Stimulated activated CD8-positive, alpha-beta memory T cell treated with anti-CD3 and anti-CD28 coated beads, Interleukin-4, amount 100 ng/mL, for 24 hours (primary cell): ENCODE data around the gene PRMT3.
A peak's percentile ranks its signal among the peaks of the same experiment; 100 is the strongest.
"Not testable (repeated sequence)": the region's sequence is repeated elsewhere in the genome, so short reads cannot be mapped to it uniquely, and the experiment has no call there.

Experiments
- DNase-seq: peaks from one replicate; pipeline ENCODE4 v3.0.0-alpha.2; 2020; ENCODE audit warnings: low read depth

Gene PRMT3

DNA sequence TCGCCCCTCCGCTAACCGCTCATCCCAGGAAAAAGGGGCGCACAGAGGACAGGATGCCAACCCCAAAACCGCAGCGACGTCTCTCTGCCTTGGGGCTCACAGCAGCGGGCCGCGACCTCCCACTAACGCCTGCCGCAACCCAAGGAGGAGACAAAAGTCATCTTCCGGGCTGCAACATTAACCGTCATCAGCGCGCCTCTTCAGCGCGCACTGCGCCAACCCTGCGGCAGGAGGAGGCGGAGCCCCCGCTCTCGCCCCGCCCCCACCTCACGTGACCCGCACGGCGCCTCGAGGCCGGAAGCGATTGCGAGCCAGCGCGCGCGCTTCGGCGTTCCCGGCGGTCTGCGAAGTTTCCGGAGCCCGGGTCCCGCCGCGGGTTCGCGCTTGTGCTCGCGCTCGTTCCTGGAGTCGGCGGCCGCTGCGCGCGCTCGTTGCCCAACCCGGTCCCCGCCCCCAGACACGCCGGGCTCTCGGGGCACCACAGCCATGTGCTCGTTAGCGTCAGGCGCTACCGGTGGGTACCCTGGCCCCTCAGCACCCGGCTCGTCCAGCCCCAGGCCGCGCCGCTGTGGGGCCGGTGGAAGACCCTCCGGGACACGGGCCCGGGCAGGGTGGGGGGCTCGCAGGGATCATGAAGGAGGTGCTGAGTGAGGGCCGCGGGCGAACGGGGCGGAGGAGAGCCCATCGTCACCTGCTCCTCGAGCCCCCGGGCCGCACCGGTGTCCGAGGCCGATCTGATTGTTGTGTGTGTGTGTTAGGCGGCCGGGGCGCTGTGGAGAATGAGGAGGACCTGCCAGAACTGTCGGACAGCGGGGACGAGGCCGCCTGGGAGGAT is at the start of gene PRMT3:
PRMT3 (plus strand) TSS at position 456 of the 835 bp plus-strand sequence; CDS start at position 487, 31 bp downstream.
- DNase-seq, result peak; percentile 96

DNA sequence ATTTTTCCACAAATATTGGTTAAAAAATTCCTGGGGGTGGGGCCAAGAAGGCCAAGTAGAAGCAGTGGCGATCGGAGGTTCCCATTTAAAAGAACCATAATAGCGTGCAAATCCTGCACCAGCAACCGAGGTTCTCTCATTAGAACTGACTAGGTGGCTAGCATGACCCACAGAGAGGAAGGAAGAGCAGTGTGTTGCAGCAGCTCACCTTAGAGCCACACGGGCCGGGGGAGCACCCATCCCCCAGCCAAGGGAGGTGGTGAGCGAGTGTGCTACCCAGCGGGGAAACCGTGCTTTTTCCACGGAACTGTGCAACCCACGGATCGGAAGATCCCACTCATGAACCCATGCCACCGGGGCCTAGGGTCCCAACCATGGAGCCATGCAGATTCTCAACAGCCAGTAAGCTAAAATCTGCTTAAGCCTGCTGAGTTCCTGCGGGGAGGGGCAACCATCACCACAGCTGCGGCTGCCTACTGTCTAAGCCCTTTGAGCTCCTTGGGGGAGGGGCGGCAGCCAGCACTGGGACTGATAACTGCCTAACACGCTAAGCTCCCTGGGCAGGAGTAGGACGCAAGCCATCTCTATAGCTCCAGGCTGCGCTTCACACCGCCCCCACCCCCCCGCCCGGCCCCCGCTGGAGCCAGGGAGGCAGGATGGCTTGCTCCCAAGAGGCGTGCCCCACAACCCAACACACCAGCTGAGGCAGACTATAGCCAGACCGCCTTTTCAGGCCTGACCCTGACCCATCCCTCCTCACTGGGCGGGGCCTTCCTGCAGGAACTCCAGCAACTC is 45.0 kb upstream of the PRMT3 start:
- DNase-seq, result no peak

DNA sequence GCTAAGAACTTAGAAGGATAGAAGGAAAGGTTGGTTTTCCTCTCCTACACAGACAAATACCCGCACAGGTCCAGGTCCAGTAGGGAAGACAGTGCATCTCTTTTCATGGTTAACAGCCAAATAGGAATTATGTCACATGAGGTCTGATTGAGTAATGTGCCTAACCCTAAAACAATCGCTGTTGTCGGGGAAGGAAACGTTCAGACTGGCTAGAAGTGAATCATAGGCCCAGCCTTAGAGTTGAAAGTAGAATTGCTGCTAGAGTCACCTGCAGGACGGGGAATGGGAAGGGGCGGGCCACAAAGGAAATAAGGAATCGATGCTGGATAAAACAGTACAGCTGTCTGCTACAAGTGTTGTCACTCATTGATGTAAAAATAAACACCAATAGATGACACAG is 36.4 kb upstream of the PRMT3 start:
- no peak for DNase-seq

GRCh38 chr11:20351751-20352262 is 35.7 kb upstream of the PRMT3 start:
- DNase-seq, result no peak

- no peak for DNase-seq
Observed at GRCh38 chr11:20353829-20354434, 33.6 kb upstream of the PRMT3 start.

- DNase-seq, result no peak
Observed at GRCh38 chr11:20355221-20356219, 32.0 kb upstream of the PRMT3 start.

DNA sequence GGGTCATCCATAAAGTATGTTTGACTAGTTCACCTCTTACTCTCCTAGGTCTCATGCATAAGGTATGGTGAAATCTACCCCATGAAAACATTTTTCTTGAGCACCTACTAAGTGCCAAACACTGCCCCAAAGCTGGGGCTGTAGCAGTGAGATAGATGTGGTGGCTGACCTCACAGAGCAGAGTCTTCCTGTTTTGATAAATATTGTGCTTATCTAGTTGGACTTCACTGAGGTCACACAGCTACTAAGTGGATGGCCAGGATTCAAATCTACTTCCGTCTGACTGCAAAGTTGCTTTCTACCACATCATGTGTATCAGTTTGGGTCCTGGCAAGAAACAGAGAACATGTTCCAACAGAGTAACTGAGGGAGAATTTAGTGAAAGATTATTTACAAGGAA is 30.4 kb upstream of the PRMT3 start:
- DNase-seq, result no peak

DNA sequence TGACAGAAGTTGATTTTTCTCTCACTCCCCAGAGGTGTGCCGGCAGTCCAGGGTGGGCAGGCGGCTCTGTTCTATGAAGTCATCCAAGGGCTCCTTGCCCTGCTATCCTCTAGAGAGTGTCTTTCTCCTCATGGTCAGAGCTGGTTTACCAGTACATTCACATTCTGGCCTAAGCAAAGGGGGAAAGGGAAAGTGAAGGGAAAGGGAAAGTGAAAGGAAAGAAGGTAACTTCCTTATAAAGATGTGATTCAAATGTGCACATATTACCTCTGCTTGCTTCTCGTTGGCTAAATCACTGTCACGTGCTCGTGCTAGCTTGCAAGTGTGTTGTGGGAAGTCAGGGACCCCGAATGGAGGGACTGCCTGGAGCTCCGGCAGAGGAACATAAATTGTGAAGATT is 26.9 kb upstream of the PRMT3 start:
- DNase-seq, result no peak

DNA sequence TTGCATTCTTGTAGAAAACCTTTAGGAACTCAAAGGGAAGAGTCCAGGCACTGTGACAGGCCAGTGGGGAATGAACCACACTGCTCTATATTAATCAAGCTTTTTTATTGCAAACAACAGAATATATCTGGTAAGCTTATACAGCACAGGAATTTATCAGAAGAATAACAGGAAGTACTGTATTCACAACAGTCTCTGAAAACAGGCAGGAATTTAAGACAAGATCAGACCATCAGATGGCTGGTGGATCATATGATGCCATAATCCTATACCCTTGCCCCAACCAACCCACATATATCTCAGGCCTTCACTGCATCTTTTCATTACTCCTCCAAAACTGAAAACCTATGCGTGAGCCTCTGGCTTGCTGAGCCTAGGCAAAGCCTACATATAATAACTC is 25.0 kb upstream of the PRMT3 start:
- no peak for DNase-seq

- DNase-seq, result no peak
Observed at GRCh38 chr11:20363149-20363499, 24.4 kb upstream of the PRMT3 start.

- DNase-seq, result peak; percentile 66
Observed at GRCh38 chr11:20363500-20364340, 23.8 kb upstream of the PRMT3 start, which contains the start of gene HTATIP2. TSS of gene HTATIP2 (plus strand) at chr11:20363714. CDS start at chr11:20364238, 524 bp downstream.

DNA sequence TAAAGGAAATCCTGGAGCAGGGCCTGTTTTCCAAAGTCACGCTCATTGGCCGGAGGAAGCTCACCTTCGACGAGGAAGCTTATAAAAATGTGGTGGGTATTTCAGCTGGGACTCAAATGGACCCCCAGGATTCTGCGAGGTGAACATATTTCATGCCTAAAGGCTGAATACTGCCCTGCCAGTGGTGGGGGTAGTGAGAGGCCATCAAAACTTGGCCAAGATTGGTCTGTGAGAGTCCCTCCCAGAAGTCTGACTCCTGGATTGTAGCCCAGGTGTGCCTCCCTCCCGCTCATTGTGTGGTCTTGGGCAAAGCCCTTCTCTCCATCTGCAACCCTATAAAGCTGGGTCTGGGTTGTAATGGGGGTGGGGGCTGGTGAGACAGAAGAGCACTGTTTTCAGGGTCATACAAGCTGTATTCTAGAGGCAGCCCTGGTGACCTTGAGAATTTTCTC is 23.1 kb upstream of the PRMT3 start:
- DNase-seq, result no peak

- not testable (repeated sequence) for DNase-seq
Observed at GRCh38 chr11:20365465-20365864, 22.1 kb upstream of the PRMT3 start.

DNA sequence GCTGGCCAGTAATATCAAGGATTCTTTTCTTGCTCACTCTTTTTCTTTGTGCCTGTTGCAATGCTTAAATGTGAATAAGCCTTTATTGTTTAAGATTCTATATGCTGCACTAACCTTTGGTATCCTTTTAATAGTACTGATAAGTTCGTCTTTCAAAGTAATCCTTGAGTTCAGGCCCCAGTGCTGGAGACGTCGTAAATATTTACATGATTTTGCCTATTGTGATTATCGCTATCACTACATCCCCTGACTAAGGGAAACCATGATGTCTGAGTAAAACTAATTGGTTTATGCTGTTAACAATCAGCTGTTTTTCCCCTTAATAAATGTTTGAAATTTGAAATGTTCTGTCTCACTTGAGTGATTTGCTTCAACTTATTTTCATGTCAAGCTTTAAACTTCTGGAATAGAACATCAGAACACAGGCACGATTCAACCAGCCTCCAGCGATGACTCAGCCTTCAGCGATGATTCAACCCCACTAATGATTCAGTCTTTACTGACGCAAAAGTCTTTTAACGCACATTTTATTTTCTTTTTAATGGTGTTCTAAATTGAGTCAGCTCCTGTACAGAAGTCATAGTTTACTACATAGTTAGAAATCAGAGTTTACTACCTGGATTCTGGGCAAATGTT is 20.1 kb upstream of the PRMT3 start:
- DNase-seq, result no peak

GRCh38 chr11:20368438-20368837 is 19.1 kb upstream of the PRMT3 start:
- DNase-seq, result no peak

DNA sequence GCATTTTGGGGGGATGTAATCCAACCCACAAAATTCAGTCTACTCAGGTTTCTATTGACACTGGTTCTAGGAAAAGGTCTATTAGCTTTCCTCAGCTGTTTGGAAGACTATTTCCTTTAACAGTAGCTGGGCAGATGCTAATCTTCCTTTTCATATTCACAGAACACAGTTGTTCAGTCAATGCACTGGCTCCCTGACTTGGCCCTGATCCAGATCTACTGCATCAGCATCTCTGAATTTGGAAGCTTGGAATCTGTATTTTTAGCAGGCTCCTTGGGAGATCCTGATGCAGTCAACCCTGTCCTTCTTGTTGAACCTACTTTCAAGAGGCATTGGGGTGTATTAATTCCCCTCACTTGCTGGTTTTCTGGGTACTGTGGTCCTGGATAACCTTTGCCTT is 17.7 kb upstream of the PRMT3 start:
- DNase-seq, result no peak

GRCh38 chr11:20372081-20372626 is 15.4 kb upstream of the PRMT3 start:
- no peak for DNase-seq

DNA sequence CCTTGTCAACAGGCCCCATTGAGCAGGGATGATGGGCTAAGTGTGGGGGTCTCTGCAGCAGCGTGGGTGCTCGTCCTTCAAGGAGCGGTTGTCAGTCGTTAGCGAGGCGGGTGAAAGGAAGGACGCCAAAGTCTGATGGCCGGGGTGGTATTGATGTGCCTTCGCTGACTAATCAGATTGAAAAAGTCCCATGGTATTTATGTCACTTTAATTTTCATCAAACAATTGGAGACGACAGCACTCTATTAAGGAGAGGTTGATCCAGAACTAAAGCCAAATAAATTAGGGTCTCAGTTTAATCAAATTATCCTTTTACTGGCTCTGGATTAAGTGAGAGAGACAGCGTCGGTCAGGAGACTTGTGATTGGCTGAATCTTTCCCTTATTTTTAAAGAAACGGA is 14.4 kb upstream of the PRMT3 start:
- DNase-seq, result no peak

DNA sequence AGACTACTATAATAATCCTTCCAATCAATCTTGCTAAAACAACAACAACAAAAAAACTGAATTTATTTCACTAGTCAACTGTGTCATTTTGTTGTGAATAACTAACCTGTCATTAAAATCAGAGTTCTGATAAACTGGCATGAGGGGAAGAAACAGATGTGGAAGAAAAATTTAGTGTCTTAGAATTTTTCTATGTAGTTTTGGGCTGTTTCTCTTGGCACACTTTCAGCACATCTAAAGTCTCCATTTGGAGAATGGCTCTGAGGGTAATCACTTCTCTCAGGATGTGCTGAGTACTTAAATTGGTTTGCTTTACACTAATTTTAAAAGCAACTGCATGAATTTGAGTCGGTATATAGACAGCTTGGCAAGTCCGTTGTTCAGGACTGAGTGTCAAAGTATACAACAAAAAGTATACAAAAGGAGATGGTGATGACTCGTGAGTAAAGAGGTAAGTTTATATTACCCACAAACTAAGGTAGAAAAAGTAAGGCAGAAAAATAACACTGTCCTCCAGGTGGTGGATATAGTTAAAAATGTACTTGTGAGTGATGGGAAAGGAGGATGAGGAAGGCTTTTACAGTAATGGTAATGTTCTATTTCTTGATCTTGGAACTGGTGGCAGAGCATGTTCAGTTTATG is 13.8 kb upstream of the PRMT3 start:
- DNase-seq, result no peak
